ENCODE data around the gene GM2A. TPM values are rescaled to one million over a fixed set of nuclear protein-coding genes. Genes with fewer than 3 reads are reported as not detected.

The GM2A gene
- total and polyA plus RNA-seq, 2 donors (not counting 1 experiment from before 2014, with no cell fraction given), result 29.8 to 82.7 TPM

DNA sequence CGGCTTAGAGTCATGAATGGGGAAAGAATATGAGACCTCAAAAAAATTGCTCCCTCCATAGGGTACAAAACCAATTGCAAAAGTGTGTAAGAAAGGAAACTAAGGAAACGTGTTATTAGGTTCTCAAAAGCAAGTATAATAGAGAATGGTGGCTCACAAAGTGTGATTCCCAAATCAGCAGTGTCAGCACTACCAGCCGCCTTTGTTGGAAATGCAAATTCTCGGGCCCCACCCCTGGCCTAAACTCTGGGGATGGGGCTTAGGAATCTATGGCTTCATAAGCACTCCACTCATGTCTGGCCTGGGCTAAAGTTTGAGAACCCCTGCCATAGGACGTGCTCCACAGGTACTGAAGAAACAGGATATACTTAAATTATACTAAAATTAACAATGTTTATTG lies 27.5 kb upstream of the GM2A start:
- no peaks in the 10 kb centered on the region for H3K9me3 Mint-ChIP-seq (ENCODE audit: insufficient read depth)
- ChIA-PET POLR2A (no interaction called here), CTCF (interaction anchor here (0.6 to 22.9 kb wide), 8 partner anchors 11 to 174 kb away, joined by 3 to 299 read pairs (median 4); no protein-coding TSS in a partner anchor)
- DNase-seq, result no peak
- no peaks in the 10 kb centered on the region for H3K27me3 Mint-ChIP-seq
- 100% methylated on average over 2 of the region's 5 CpGs for WGBS (ENCODE audit: insufficient coverage)
- H3K27ac ChIP-seq (ENCODE audit: low read length in 2 of 2), result no peak overlapping the region
- ATAC-seq (ENCODE audit: low read depth), result no peak
- H3K4me3 ChIP-seq (ENCODE audit: control extremely low read depth in 1 of 5, extremely low read depth in 1 of 5, insufficient read depth in 1 of 5, low read depth in 2 of 5, low read length in 4 of 5), result no peak overlapping the region
- no peak overlapping the region for H3K4me2 ChIP-seq (replicated peaks; ENCODE audit: low read depth, low read length, poor library complexity, severe bottlenecking)
- intact Hi-C loops (cut with micrococcal nuclease), result loop anchor here (10.0 kb wide), 1 partner anchor 741 kb away; no protein-coding TSS in a partner anchor
- H3K36me3 ChIP-seq (replicated peaks in 1 of 2; ENCODE audit: control extremely low read depth in 1 of 2, control insufficient read depth in 1 of 2, extremely low read depth in 1 of 2, insufficient read depth in 2 of 2, low read length in 1 of 2), result peaks cover 0 to 12% of the 10 kb centered on the region in 2 experiments
- peaks cover 46 to 57% of the 10 kb centered on the region in 2 donors for H3K4me1 ChIP-seq (ENCODE audit: control insufficient read depth in 2 of 2, insufficient read depth in 2 of 2, low read length in 2 of 2)
- peaks cover 60% of the 10 kb centered on the region for H3K4me1 Mint-ChIP-seq
- no peaks in the 10 kb centered on the region for H3K27me3 ChIP-seq (replicated peaks in 1 of 4; ENCODE audit: control extremely low read depth in 1 of 4, control insufficient read depth in 3 of 4, insufficient read depth in 4 of 4, low read length in 3 of 4)
- no peak for TF ChIP-seq EZH2 (IDR thresholded peaks at IDR 0.05; ENCODE audit: borderline replicate concordance, insufficient read depth, low read depth, low read length, poor library complexity, severe bottlenecking)
- no peak for TF ChIP-seq CTCF (IDR thresholded peaks at IDR 0.05)
- no peak overlapping the region for H2AFZ ChIP-seq (ENCODE audit: insufficient read depth, low read depth, low read length, poor library complexity, severe bottlenecking)
- peaks cover 0 to 4% (median 0%) of the 10 kb centered on the region in 3 donors for H3K9me3 ChIP-seq (ENCODE audit: control extremely low read depth in 1 of 3, control insufficient read depth in 2 of 3, insufficient read depth in 1 of 3, low read length in 2 of 3)
- no peak overlapping the region for H3K9ac ChIP-seq (ENCODE audit: low read length)
- peaks cover 45% of the 10 kb centered on the region for H3K79me2 ChIP-seq (ENCODE audit: control insufficient read depth, insufficient read depth, low read length)
- peak overlapping the region; percentile 17 for H3K4me3 Mint-ChIP-seq
- H3K27ac Mint-ChIP-seq, result peak overlapping the region; percentile 10
- no peaks in the 10 kb centered on the region for H4K20me1 ChIP-seq (ENCODE audit: control insufficient read depth, insufficient read depth, low read length, poor library complexity, severe bottlenecking)

GRCh38 chr5:151227918-151228447 lies 25.0 kb upstream of the GM2A start:
- Mint-ChIP-seq H3K27me3 (no peaks in the 10 kb centered on the region), H3K4me3 (no peak overlapping the region), H3K4me1 (peaks cover 52% of the 10 kb centered on the region), H3K9me3 (ENCODE audit: insufficient read depth) (no peaks in the 10 kb centered on the region), H3K27ac (peak overlapping the region; percentile 24)
- Histone ChIP-seq H3K9me3 (ENCODE audit: control extremely low read depth in 1 of 3, control insufficient read depth in 2 of 3, insufficient read depth in 1 of 3, low read length in 2 of 3) (peaks cover 0 to 4% (median 0%) of the 10 kb centered on the region in 3 donors), H3K4me2 (replicated peaks; ENCODE audit: low read depth, low read length, poor library complexity, severe bottlenecking) (no peak overlapping the region), H3K27me3 (replicated peaks in 1 of 4; ENCODE audit: control extremely low read depth in 1 of 4, control insufficient read depth in 3 of 4, insufficient read depth in 4 of 4, low read length in 3 of 4) (no peaks in the 10 kb centered on the region), H4K20me1 (ENCODE audit: control insufficient read depth, insufficient read depth, low read length, poor library complexity, severe bottlenecking) (no peaks in the 10 kb centered on the region), H3K4me1 (ENCODE audit: control insufficient read depth in 2 of 2, insufficient read depth in 2 of 2, low read length in 2 of 2) (peaks cover 40 to 49% of the 10 kb centered on the region in 2 donors), H3K4me3 (ENCODE audit: control extremely low read depth in 1 of 5, extremely low read depth in 1 of 5, insufficient read depth in 1 of 5, low read depth in 2 of 5, low read length in 4 of 5) (no peak overlapping the region), H3K79me2 (ENCODE audit: control insufficient read depth, insufficient read depth, low read length) (peaks cover 20% of the 10 kb centered on the region), H3K36me3 (replicated peaks in 1 of 2; ENCODE audit: control extremely low read depth in 1 of 2, control insufficient read depth in 1 of 2, extremely low read depth in 1 of 2, insufficient read depth in 2 of 2, low read length in 1 of 2) (no peaks in the 10 kb centered on the region), H3K9ac (ENCODE audit: low read length) (no peak overlapping the region), H2AFZ (ENCODE audit: insufficient read depth, low read depth, low read length, poor library complexity, severe bottlenecking) (no peak overlapping the region), H3K27ac (ENCODE audit: low read length in 2 of 2) (no peak overlapping the region)
- intact Hi-C loops (cut with micrococcal nuclease), result loop anchor here (10.0 kb wide), 1 partner anchor 743 kb away; no protein-coding TSS in a partner anchor
- POLR2A ChIA-PET, result interaction anchor here (1.6 kb wide), 1 partner anchor 10 kb away, joined by 4 read pairs; no protein-coding TSS in a partner anchor
- no peak for TF ChIP-seq EZH2 (IDR thresholded peaks at IDR 0.05; ENCODE audit: borderline replicate concordance, insufficient read depth, low read depth, low read length, poor library complexity, severe bottlenecking)
- TF ChIP-seq CTCF (IDR thresholded peaks at IDR 0.05), result no peak
- WGBS (ENCODE audit: insufficient coverage), result 82% methylated on average over 6 of the region's 6 CpGs
- CTCF ChIA-PET, result interaction anchor here (1.2 to 22.9 kb wide), 4 partner anchors 9 to 113 kb away, joined by 4 to 299 read pairs (median 8); no protein-coding TSS in a partner anchor
- DNase-seq, result no peak
- no peak for ATAC-seq (ENCODE audit: low read depth)

Measured in B cell (primary cell).